Measurements from ENCODE around the gene DNAJC30.

DNA sequence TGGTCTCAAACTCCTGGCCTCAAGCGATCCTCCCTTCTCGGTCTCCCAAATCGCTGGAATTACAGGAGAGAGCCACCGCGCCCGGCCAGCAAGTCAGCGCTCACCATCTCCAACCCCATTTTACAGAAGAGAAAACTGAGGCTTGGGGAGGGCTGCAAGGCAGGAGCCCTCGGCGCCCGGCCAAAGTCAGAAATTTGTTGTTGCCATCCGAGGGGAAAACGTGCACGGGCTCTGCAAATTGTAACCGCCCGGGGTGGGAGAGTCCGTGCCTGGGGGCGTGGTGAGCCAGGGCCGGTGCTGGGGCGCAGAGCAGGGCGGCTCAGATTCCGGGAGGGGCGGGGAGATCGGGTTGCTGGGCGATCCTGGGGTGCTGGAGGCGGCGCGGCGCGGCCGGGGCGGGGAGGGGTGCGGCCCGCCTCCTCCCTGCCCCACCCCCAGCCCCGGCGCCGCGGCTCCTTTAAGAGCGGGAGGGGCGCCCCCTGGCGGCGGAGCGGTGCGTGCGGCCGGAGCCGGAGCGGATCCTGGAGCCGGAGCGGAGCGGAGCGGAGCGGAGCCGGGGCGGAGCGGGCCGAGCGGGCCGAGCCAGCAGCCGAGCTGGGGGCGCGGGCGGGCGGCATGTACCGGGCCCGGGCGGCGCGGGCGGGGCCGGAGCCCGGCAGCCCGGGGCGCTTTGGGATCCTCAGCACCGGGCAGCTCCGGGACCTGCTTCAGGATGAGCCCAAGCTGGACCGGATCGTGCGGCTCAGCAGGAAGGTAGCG lies 15.7 kb downstream of the DNAJC30 start, which contains the start of gene VPS37D:
- TF ChIP-seq, protein P1, sequence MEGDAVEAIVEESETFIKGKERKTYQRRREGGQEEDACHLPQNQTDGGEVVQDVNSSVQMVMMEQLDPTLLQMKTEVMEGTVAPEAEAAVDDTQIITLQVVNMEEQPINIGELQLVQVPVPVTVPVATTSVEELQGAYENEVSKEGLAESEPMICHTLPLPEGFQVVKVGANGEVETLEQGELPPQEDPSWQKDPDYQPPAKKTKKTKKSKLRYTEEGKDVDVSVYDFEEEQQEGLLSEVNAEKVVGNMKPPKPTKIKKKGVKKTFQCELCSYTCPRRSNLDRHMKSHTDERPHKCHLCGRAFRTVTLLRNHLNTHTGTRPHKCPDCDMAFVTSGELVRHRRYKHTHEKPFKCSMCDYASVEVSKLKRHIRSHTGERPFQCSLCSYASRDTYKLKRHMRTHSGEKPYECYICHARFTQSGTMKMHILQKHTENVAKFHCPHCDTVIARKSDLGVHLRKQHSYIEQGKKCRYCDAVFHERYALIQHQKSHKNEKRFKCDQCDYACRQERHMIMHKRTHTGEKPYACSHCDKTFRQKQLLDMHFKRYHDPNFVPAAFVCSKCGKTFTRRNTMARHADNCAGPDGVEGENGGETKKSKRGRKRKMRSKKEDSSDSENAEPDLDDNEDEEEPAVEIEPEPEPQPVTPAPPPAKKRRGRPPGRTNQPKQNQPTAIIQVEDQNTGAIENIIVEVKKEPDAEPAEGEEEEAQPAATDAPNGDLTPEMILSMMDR (IDR thresholded peaks at IDR 0.05; ENCODE audit: poor library complexity, severe bottlenecking): peak; percentile 90
- TF ChIP-seq EP300 (conservative IDR thresholded peaks at IDR 0.05; ENCODE audit: poor library complexity, severe bottlenecking) (peak; percentile 43), REST (IDR thresholded peaks at IDR 0.05; ENCODE audit: borderline replicate concordance) (no peak), POLR2AphosphoS5 (IDR thresholded peaks at IDR 0.05) (peak; percentile 45), TAF1 (IDR thresholded peaks at IDR 0.05; ENCODE audit: low read depth) (no peak)
